CD1c-positive myeloid dendritic cell (primary cell): Measurements from ENCODE around the gene SENP6.

Source experiments
- DNase-seq: peaks from one replicate; pipeline ENCODE4 v3.0.0-alpha.2; 2016; ENCODE audit errors: extremely low spot score

The SENP6 gene

GRCh38 chr6:75748003-75748742 lies 146.5 kb downstream of the SENP6 start:
- peak; percentile 33 for DNase-seq

DNA sequence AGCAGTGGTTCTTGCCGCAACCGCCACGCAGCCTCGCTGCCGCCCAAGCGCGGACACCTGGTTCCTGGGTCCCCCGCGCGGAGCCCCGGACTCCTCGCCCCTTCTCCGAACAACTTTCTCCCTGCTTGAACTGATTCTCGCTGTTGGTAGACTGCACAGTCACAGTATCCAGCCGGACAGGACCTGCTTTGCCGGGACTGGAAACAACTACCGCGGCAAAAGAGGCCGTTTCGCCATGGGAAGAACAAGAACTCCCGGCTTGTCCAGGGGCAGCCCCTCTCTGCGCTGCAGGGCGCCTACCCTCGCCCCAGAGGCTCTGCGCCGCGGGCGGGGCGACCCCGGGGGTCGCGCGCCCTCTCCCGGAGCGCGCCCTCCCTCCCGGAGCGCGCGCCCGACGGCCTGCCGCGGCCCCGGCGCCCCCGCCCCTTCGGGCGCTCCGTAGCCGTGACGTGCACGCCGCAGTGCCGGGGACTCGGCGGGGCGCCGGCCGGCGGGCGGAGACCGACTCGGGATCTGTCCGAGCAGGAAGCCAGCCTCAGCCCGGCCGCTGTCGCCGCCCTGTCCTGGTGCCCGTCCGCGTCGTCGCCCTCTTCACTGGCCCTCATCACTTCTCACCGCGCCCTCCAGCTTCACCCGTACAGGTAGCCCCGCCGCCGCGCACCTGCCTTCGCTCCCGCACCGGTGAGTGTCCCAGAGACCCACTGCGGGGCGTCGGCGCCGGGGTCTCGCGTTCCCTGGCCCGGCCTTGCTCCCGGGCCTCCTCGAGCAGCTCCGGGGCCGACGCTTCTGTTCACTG lies 147.3 kb downstream of the SENP6 start, which contains the start of gene MYO6:
Gene MYO6 (plus strand): TSS at position 497 of the 796 bp plus-strand sequence. CDS start 68,309 bp downstream, outside the sequence.
- DNase-seq = peak; percentile 63

DNA sequence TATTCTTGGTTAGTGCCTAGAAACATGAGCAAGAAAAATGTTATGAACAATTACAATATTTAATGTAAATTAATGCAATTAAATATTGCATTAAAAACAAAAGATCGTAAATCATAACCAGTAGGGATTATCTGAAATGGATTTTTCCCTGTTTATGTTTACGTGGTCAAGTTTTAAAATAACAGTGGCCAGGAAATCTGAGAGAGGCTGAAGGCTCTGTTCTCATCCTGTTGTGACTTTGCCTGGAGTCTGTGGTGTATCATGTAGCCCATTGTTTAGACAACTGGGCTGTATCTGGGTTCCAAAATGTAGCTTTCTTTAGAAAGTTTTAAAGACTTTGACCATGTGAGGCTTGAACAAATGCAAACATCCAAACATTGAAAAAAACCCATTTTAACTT lies 149.8 kb downstream of the SENP6 start:
- no peak for DNase-seq

- no peak for DNase-seq
Observed at GRCh38 chr6:75752365-75752764, 150.7 kb downstream of the SENP6 start.

GRCh38 chr6:75755704-75756103 lies 154.0 kb downstream of the SENP6 start:
- DNase-seq = no peak

DNA sequence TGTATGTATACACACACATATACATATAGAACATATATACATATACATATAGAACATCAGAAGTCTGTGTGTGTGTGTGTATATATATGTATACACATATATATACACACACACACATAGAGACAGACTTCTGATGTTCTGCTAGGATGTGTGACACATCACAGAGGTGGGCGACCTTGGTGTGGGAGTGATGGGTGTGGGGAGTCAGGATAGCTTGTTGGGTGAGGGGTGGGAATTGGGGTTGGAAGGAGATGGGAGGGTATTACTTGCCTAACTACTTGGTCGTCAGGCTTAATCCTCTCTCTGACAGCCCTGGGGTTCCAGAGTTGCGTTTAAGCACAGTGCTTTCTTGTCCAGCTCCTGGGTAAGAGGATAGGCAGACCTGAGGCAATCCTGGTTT lies 155.6 kb downstream of the SENP6 start:
- no peak for DNase-seq

DNA sequence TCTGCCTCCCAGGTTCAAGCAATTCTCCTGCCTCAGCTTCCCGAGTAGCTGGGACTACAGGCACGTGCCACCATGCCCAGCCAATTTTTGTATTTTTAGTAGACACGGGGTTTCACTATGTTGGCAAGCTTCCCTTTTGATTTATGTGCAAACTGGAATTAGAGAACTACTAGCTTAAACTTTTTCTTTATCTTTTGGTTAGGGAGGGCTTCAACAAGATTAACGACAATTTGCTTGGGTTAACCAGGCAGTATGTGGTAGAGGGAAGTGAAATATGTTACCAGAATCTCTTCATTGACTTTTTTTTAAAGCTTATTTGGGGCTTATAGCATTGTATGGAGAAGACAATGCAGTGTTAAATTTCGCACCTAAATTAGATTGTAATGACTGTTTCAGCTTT lies 156.4 kb downstream of the SENP6 start:
- DNase-seq = no peak

GRCh38 chr6:75759207-75759606 lies 157.5 kb downstream of the SENP6 start:
- no peak for DNase-seq

DNA sequence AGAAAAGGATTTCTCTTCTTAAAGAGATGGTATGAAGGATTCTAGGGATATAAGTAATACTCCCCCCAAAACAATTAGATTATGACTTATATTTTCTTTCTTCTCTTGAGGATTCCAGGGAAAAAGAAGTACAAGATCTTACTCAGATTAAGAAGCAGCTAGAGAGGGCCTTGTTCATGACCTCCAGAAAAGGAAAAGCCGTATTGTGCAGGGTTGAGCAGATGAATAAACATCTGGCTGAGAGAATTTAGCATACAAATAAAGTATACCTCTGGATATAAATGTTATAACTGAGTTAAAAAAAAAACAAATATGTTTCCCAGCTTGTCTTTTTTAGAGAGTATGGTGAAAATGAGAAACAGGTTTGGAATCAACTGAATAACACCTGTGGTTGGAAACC lies 158.6 kb downstream of the SENP6 start:
- DNase-seq = no peak

DNA sequence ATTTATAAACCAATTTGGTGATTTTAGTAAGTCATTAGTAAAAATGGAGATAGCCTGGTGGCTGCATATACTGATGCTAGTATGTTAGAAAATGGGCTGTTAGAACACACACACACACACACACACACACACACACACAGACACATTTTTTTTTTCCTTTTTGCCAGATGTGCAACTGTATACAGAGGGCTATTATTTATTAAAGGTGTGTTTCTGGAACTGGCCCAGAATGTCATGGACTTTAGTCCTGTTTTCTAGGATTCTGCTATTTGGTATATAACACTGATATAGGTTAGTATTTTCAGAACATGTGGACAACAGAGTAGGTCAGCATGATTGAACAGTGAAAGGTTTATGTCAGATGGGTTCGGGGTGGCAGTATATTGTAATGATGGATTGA lies 159.8 kb downstream of the SENP6 start:
- no peak for DNase-seq

- DNase-seq = no peak
Observed at GRCh38 chr6:75762063-75762462, 160.4 kb downstream of the SENP6 start.

- no peak for DNase-seq
Observed at GRCh38 chr6:75766387-75766786, 164.7 kb downstream of the SENP6 start.
